ENCODE results near the gene ANXA11. TPM values are rescaled to one million over a fixed set of nuclear protein-coding genes. Genes with fewer than 3 reads are reported as not detected.
A peak's percentile ranks its signal among the peaks of the same experiment; 100 is the strongest.

Gene ANXA11
- total RNA-seq, 1 experiment from 2014 or later: 68.1 TPM

- no CpG with 5 or more reads among the region's 11 CpGs for WGBS (ENCODE audit: extremely low coverage, insufficient read length, low lambda C conversion rate)
Observed at GRCh38 chr10:80194373-80195045, 10.8 kb downstream of the ANXA11 start.

More at GRCh38 chr10:80194373-80195045, 10.8 kb downstream of the ANXA11 start:
- Histone ChIP-seq H2BK5ac (ENCODE audit: insufficient read length, low read length) (no peak overlapping the region), H3K23me2 (ENCODE audit: insufficient read length, low read depth, low read length, poor library complexity, severe bottlenecking) (no peaks in the 10 kb centered on the region), H3K27ac (ENCODE audit: insufficient read length, low read depth, low read length) (no peak overlapping the region), H2AK5ac (ENCODE audit: insufficient read length, low read length) (no peak overlapping the region), H2BK12ac (ENCODE audit: insufficient read length, low read depth, low read length) (no peak overlapping the region), H3K14ac (ENCODE audit: insufficient read depth, low read length) (no peak overlapping the region), H3K23ac (ENCODE audit: insufficient read length, low read depth, low read length) (no peak overlapping the region), H4K8ac (replicated peaks; ENCODE audit: insufficient read length, low read depth, low read length) (no peak overlapping the region), H4K20me1 (ENCODE audit: control insufficient read depth, insufficient read depth, insufficient read length) (no peaks in the 10 kb centered on the region), H3K79me1 (ENCODE audit: insufficient read depth, low read depth, low read length, poor library complexity, severe bottlenecking) (no peaks in the 10 kb centered on the region), H2AFZ (ENCODE audit: low read length) (no peak overlapping the region), H4K5ac (ENCODE audit: insufficient read length, low read depth, low read length) (no peak overlapping the region), H2BK20ac (ENCODE audit: low read depth, low read length, poor library complexity, severe bottlenecking) (no peak overlapping the region), H4K91ac (ENCODE audit: insufficient read length, low read depth, low read length) (no peak overlapping the region), H3K9me3 (ENCODE audit: control insufficient read depth, low read depth, low read length) (no peaks in the 10 kb centered on the region), H3K79me2 (ENCODE audit: insufficient read depth, low read length) (peaks cover 3% of the 10 kb centered on the region; the same call in 1 of the 2 replicates), H3K4me2 (ENCODE audit: insufficient read depth, insufficient read length, low read length) (no peak overlapping the region), H2BK15ac (ENCODE audit: low read depth, low read length) (no peak overlapping the region), H3T11ph (ENCODE audit: low read length) (no peak overlapping the region), H3K18ac (ENCODE audit: insufficient read length, low read depth, low read length) (no peak overlapping the region), H3K4me1 (ENCODE audit: insufficient read depth, low read length) (no peaks in the 10 kb centered on the region; the same call in 1 of the 2 replicates), H3K9ac (ENCODE audit: extremely low read depth, insufficient read length, low read length) (no peak overlapping the region), H3K56ac (ENCODE audit: insufficient read length, low read depth, low read length) (no peak overlapping the region), H2BK120ac (ENCODE audit: low read depth, low read length, poor library complexity, severe bottlenecking) (no peak overlapping the region), H3K27me3 (ENCODE audit: insufficient read depth, low read length) (no peaks in the 10 kb centered on the region), H3K4ac (ENCODE audit: low read depth, low read length) (no peak overlapping the region)
- TF ChIP-seq CTCF (conservative IDR thresholded peaks at IDR 0.05): no peak
- Mint-ChIP-seq H3K27me3 (ENCODE audit: low read depth) (no peaks in the 10 kb centered on the region), H3K27ac (peak overlapping the region in 2 of 3 experiments; percentile 16 to 46; a peak in 3 of 7 replicates), H3K9me3 (no peaks in the 10 kb centered on the region), H3K36me3 (ENCODE audit: insufficient read depth in 1 of 3, low read depth in 3 of 3) (peaks cover 0 to 2% (median 0%) of the 10 kb centered on the region in 3 experiments; a peak in 4 of 7 replicates), H3K4me3 (no peak overlapping the region), H3K4me1 (peaks cover 26 to 38% of the 10 kb centered on the region in 2 experiments)
- DNase-seq: no peak

Data from H9 (cell line).